ENCODE data around the gene XKRX.

The XKRX gene

GRCh38 chrX:100904433-100904832 lies 24.3 kb downstream of the XKRX start:
- H3K9me3 ChIP-seq, result no peaks in the 10 kb centered on the region
- no peaks in the 10 kb centered on the region for H3K4me1 ChIP-seq
- H3K4me2 ChIP-seq, result no peak overlapping the region
- H3K36me3 ChIP-seq, result no peaks in the 10 kb centered on the region
- no peak overlapping the region for H3K27ac ChIP-seq
- no peak overlapping the region for H3K4me3 ChIP-seq
- H3K27me3 ChIP-seq, result no peaks in the 10 kb centered on the region
- H4K20me1 ChIP-seq, result no peaks in the 10 kb centered on the region
- H3K9ac ChIP-seq, result no peak overlapping the region
- no peak for TF ChIP-seq Cebpa-rat (IDR thresholded peaks at IDR 0.05)

- Histone ChIP-seq H4K20me1 (no peaks in the 10 kb centered on the region), H3K27ac (no peak overlapping the region), H3K4me1 (no peaks in the 10 kb centered on the region), H3K27me3 (no peaks in the 10 kb centered on the region), H3K9me3 (no peaks in the 10 kb centered on the region), H3K4me3 (no peak overlapping the region), H3K36me3 (no peaks in the 10 kb centered on the region), H3K4me2 (no peak overlapping the region), H3K9ac (no peak overlapping the region)
- TF ChIP-seq Cebpa-rat (IDR thresholded peaks at IDR 0.05), result no peak
Measured at GRCh38 chrX:100895365-100896075, 33.2 kb downstream of the XKRX start.

DNA sequence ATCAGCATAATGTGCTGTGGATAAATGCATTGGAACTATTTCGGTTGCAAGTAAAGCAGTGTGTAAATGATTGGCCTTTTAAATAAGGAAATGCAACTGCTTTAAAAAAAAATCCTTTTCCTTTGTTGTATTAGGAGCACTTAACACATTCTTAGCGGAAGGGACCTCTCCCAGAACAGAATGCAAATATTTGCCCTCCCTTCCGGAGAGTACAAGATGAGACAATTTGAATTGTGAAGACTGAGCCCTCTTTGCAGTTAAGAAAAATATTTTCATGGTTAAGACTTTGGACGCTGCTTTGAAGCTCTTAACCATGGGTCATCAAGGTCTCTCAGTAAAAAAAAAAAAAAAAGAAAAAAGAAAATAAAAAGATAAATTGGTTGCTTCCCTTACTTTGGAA lies 45.1 kb downstream of the XKRX start:
- H3K9ac ChIP-seq, result no peak overlapping the region
- H3K4me1 ChIP-seq, result peaks cover 10% of the 10 kb centered on the region
- no peak for TF ChIP-seq Cebpa-rat (IDR thresholded peaks at IDR 0.05)
- no peak overlapping the region for H3K4me3 ChIP-seq
- no peak overlapping the region for H3K27ac ChIP-seq
- H3K4me2 ChIP-seq, result no peak overlapping the region
- no peaks in the 10 kb centered on the region for H3K27me3 ChIP-seq
- no peaks in the 10 kb centered on the region for H3K9me3 ChIP-seq
- H4K20me1 ChIP-seq, result no peaks in the 10 kb centered on the region
- H3K36me3 ChIP-seq, result no peaks in the 10 kb centered on the region

GRCh38 chrX:100880368-100880767 lies 48.3 kb downstream of the XKRX start:
- H3K9me3 ChIP-seq, result no peaks in the 10 kb centered on the region
- H3K27me3 ChIP-seq, result no peaks in the 10 kb centered on the region

GRCh38 chrX:100874325-100874724 lies 54.4 kb downstream of the XKRX start, which contains the start of gene NOX1:
Gene NOX1, minus strand, starts transcription at chrX:100874359. Its CDS starts 220 bp downstream, at chrX:100874139.
- Histone ChIP-seq H3K4me1 (no peaks in the 10 kb centered on the region), H3K9ac (no peak within 1 kb of the TSS), H3K27ac (no peak within 1 kb of the TSS), H3K4me2 (no peak within 1 kb of the TSS), H3K4me3 (no peak within 1 kb of the TSS), H3K27me3 (no peaks in the 10 kb centered on the region), H4K20me1 (no peaks in the 10 kb centered on the region), H3K9me3 (no peaks in the 10 kb centered on the region), H3K36me3 (no peaks in the 10 kb centered on the region)
- no peak for TF ChIP-seq Cebpa-rat (IDR thresholded peaks at IDR 0.05)

More at GRCh38 chrX:100880368-100880767, 48.3 kb downstream of the XKRX start:
- Histone ChIP-seq H3K4me3 (no peak overlapping the region), H4K20me1 (no peaks in the 10 kb centered on the region), H3K4me2 (no peak overlapping the region), H3K9ac (no peak overlapping the region), H3K4me1 (peaks cover 10% of the 10 kb centered on the region), H3K27ac (no peak overlapping the region), H3K36me3 (no peaks in the 10 kb centered on the region)
- TF ChIP-seq Cebpa-rat (IDR thresholded peaks at IDR 0.05), result no peak

- no peak overlapping the region for H3K9ac ChIP-seq
- no peak overlapping the region for H3K4me3 ChIP-seq
- no peaks in the 10 kb centered on the region for H3K9me3 ChIP-seq
- H4K20me1 ChIP-seq, result no peaks in the 10 kb centered on the region
- H3K27me3 ChIP-seq, result no peaks in the 10 kb centered on the region
- no peak overlapping the region for H3K4me2 ChIP-seq
- H3K36me3 ChIP-seq, result no peaks in the 10 kb centered on the region
- TF ChIP-seq Cebpa-rat (IDR thresholded peaks at IDR 0.05), result no peak
- no peaks in the 10 kb centered on the region for H3K4me1 ChIP-seq
- H3K27ac ChIP-seq, result no peak overlapping the region
Measured at GRCh38 chrX:100871594-100872560, 56.8 kb downstream of the XKRX start.

DNA sequence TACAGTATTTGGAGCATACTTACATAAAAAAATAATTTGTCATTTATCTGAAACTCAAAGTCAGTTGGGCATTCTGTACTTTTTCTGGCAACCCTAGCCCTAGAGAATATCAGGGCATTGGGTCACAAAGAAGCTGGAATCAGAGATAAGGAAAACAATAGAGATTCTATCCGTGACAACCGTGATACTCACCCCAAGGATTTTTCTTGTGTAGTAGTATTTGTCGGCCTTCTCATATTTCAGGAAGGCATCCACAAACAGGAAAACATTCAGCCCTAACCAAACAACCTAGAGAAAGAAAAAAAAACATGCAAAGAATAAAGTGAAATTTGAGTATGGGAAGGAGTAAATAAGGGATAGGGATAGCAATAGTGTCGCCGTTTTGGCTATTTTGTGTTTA lies 58.2 kb downstream of the XKRX start:
- Histone ChIP-seq H3K36me3 (no peaks in the 10 kb centered on the region), H3K4me1 (no peaks in the 10 kb centered on the region), H3K27ac (no peak overlapping the region), H4K20me1 (no peaks in the 10 kb centered on the region), H3K9me3 (no peaks in the 10 kb centered on the region), H3K9ac (no peak overlapping the region), H3K27me3 (no peaks in the 10 kb centered on the region), H3K4me2 (no peak overlapping the region), H3K4me3 (no peak overlapping the region)
- no peak for TF ChIP-seq Cebpa-rat (IDR thresholded peaks at IDR 0.05)

GRCh38 chrX:100868273-100868672 lies 60.4 kb downstream of the XKRX start:
- no peaks in the 10 kb centered on the region for H4K20me1 ChIP-seq
- H3K27me3 ChIP-seq, result no peaks in the 10 kb centered on the region
- H3K9ac ChIP-seq, result no peak overlapping the region
- no peak for TF ChIP-seq Cebpa-rat (IDR thresholded peaks at IDR 0.05)
- no peaks in the 10 kb centered on the region for H3K4me1 ChIP-seq
- H3K4me3 ChIP-seq, result no peak overlapping the region
- H3K36me3 ChIP-seq, result no peaks in the 10 kb centered on the region
- H3K4me2 ChIP-seq, result no peak overlapping the region
- H3K27ac ChIP-seq, result no peak overlapping the region
- H3K9me3 ChIP-seq, result no peaks in the 10 kb centered on the region

DNA sequence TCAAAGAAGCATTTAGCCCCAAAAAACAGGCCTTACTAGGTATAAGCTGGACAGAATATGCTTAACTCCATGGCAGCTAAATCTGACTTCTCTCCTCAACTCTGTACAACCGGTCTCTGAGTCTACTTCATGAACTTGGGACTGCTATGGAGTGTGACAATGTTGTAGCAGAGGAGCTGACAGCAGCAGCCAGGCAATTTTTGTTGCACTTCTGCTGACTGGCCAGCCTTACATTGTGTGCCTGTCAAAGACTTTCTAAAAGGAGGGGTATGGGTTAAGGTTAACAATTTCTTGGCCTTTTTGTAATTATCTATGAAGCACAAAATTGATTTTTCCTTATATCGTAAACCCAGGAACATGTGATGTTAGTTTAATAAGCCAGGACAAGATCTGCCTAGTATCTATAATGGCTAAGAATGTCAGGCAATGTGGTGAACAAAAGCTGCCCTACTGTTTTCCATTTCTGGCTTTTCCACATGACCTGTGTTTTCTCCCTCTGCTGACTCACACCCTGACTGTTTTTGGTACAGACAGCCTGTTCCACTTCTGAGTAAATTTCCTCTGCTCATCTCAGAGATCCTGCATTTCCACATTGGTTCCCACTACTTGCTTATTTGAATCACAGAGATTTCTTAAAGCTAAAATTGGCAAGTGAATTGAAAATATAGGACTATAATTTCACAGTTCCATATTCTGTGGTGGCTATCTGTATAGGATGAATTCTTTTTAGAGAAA lies 63.9 kb downstream of the XKRX start:
- Histone ChIP-seq H3K4me2 (no peak overlapping the region), H3K36me3 (no peaks in the 10 kb centered on the region), H3K9ac (no peak overlapping the region), H3K4me3 (no peak overlapping the region), H3K9me3 (no peaks in the 10 kb centered on the region), H3K27ac (no peak overlapping the region), H4K20me1 (no peaks in the 10 kb centered on the region), H3K27me3 (no peaks in the 10 kb centered on the region), H3K4me1 (no peaks in the 10 kb centered on the region)
- TF ChIP-seq Cebpa-rat (IDR thresholded peaks at IDR 0.05), result no peak

Measured in BLaER1 (cell line).